Left renal cortex interstitium (tissue), 4 donors: ENCODE data around the gene PIK3AP1. TPM values are rescaled to one million over a fixed set of nuclear protein-coding genes. Genes with fewer than 3 reads are reported as not detected.

Experiments used
- DNase-seq, 4 donors: peaks; one replicate each; pipeline ENCODE4 v3.0.0-alpha.2; 2013; ENCODE audit warnings: low read depth in 4 of 4, low spot score in 2 of 4, missing footprints in 1 of 4
- polyA plus RNA-seq, 4 donors: library from polyadenylated mRNA; unstranded; fragments of 120-200 nt; gene quantifications; one replicate each; pipeline ENCODE4 v1.2.1, GENCODE V29; 2013; ENCODE audit not compliant: insufficient read length in 4 of 4

PIK3AP1 gene
- polyA plus RNA-seq, 4 donors: 3.9 to 5.5 (median 4.6) TPM

DNA sequence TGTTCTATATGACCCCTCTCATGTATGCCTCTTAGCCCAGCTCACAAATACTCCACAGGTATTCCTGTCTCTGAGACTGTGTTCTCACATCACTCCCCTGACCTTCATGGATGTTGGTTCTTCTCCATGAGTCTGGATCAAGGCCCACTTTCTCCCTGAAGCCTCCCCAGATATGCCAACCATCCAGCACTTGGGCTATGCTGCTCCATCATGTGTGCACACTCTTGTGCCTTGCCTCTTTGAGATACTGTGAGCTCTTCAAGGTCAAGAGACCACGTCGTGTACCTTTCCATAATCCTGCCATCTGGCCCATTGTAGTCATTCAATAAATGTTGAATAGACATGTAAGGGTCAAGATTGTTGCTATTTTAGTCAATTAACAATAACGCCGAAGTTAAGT is 103.4 kb downstream of the PIK3AP1 start:
- DNase-seq: no peak

DNA sequence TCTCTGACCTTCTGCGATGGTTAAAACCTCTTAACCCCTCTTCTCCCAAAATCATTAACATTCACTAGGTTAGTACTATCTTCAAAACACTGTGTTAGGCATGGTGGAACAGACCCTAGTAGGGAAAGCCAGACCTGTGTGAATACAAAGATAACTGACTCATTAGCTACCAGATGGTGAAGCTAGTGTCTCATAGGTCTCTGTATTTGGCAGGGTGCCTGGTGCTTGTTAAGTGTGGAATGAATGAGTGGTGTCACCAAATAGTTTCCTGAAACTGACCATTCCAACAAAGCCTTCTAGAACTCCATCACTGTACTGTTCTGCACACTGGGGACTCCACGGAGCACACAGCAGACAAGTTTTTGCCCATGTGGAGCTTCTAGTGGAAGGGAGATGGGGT is 105.8 kb downstream of the PIK3AP1 start:
- DNase-seq: no peak

GRCh38 chr10:96613576-96613975 is 106.7 kb downstream of the PIK3AP1 start:
- no peak for DNase-seq

DNA sequence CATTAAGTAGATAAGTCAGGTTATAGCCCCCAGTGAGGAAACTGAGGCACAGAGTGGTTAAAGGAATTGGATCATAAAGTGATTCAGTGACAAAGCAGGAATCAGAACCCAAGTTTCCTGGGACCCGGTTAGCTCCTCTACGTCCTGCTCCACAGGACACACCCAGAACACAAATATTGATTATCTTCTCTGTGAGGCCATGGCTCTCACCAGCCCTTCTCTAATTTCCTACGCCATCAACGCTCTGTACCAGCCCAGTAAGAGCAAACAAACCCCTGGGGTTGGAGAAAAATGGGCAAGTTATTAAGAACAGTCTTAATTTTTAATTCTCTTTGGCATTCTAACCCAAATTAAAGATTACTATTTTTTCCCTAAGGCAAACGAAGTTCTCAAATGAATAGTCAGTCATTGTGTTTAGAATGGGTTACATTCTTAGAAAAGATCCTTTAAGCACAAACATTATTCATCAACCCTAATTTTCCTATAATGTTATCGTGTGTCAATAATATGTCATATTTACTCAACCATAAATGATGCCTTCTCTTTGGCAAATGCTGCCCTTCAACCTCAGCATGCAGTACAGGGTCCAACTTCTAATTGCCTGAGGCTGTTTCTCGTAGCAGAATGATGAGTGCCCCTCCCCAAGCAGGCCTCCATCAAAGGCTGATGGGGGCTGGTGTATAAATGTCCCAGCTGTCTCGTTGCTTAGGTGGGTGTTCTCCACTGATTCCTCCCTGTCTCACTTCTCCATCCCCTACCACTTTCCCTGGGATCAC is 108.1 kb downstream of the PIK3AP1 start:
- DNase-seq: no peak

GRCh38 chr10:96610817-96611216 is 109.5 kb downstream of the PIK3AP1 start:
- DNase-seq: no peak

DNA sequence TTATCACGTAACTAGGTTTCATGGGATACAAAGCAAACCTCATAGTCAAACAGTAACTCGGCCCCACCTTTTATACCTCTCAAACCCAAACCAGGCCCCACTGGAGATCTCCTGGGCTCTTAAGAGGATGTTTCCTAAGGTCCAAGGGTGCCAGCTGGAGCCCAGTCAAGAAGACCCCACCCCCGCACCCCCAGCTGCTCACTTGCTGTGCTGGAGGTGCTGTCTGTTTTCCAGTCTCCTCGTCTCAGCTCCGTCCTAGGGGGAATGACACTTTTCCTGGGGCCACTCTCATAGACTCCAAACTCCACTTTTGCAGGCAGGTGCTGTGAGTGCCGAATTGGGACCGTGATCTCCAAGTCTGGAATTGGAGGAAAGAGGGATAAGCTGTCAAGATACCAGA is 110.8 kb downstream of the PIK3AP1 start:
- DNase-seq: no peak

GRCh38 chr10:96608805-96609204 is 111.5 kb downstream of the PIK3AP1 start:
- DNase-seq: no peak

GRCh38 chr10:96608262-96608661 is 112.1 kb downstream of the PIK3AP1 start:
- no peak for DNase-seq

DNA sequence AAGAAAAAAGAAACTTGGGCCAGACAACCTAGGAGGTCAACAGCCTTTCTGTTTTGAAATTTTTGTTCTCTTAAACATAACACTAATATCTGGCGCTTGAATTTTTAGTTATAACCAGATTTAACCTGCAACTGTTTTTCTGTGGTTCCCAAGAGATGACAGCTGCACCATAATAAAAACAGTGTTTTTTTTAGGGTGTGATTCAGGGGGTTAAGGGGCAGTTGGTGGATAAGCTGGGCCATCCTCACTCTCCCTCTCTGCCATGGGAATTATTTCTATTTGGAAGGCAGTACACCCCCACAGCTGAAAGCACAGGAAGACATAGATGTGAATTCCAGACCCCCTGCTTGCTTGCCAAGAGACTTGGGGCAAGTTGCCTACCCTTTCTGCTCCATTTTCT is 113.4 kb downstream of the PIK3AP1 start:
- DNase-seq: no peak

- DNase-seq: no peak
Measured at GRCh38 chr10:96606216-96606615, 114.1 kb downstream of the PIK3AP1 start.

- DNase-seq: no peak
Measured at GRCh38 chr10:96600337-96600736, 120.0 kb downstream of the PIK3AP1 start.

- DNase-seq: no peak
Measured at GRCh38 chr10:96598846-96599245, 121.5 kb downstream of the PIK3AP1 start.

DNA sequence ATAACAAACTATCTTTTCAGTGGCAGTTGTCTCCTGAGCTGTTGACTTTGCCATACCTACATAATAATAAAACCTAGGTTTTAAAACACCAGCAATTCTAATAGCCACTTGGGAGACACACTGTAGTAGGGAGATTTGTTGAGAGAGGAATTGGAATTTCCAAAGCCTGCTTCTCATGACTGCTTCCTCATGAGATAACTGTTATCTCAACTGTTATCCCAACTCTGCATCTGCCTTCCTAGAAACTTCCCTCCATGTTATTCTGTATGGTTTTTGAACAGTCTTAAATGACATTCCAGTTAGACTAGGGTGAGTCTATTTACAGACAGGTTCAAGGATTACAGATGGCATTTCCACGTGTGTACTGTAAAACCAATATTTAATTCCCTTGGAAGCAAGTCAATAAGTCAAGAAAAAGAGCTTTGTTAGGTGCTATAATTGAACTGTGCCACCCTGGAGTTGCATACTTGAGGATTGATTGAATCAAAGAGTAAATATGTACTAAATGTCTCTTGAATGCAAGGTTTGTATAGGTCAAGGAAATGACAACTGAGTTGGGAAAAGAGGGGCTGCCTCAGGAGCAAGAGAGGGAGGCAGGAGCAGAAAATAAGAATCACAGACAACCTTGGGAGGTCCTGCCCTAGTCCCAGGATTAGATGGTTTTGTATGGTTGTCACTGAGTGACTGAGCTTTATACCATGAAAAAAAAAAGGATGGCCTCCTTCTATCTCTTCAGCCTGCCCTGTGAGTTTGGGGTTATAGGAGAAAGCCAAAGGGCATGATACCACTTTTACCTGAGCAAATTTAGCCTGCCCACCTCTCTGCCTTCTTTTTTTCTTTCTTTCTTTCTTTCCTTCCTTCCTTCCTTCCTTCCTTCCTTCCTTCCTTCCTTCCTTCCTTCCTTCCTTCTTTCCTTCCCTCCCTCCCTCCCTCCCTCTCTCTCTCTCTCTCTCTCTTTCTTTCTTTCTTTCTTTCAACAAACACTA is 123.6 kb downstream of the PIK3AP1 start:
- no peak for DNase-seq

DNA sequence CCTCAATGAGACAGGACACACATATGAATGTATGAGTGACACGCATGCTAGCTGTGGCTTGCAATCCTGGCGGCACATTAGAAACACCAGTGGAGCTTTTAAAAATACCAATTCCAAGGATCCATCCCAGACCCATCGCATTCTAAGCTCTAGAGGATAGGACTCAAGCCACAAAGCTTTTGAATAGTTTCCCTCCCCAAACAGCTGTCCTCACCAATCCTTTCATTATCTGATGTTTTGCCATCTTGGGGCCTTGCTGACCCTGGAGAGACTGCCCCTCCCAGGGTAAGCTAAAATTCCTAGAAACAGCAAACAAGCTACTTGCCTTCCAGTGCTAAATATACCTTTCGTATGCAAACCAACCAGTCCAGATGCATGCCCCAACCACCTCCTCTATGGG is 124.6 kb downstream of the PIK3AP1 start:
- DNase-seq: no peak

DNA sequence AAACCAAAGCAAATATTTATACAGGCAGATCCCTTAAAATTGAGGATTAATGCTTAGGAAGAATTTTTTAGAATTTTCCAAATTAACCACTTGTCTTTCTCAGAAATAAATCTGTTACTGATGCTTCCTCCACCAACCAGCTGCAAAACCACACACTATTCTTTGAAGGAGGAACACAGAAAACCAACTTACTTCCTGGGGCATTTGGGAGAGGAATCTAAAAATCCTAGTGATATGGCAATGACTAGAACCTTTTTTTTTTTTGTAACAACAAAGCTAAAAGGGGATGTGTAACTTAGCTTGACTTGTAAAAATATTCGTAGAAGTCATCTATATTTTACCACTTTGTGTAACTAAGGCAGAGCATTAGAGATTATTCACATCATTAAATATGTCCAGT is 128.4 kb downstream of the PIK3AP1 start:
- DNase-seq: no peak

GRCh38 chr10:96588616-96589419 is 131.5 kb downstream of the PIK3AP1 start:
- DNase-seq: no peak

DNA sequence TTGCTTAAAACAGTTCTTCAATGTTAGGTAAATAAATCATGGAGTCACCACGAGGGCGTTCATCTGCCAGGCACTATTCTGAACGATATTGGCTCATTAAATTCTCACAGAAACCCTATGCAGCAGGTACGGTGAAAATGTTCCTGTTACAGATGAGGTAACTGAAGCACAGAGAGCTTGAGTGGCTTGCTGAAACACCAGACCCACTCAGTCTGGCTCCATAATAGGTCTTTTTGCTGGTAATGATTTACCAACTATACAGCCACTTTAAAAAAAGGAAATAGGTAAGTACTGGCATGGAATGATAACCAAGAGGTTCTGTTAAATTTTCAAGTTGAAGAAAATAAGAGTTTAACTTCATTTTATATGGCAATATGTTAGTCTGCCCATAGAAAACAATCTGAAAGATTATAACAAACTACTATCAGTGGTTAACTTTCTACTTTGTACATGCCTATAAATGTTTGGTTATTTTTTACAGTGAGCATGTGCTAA is 132.2 kb downstream of the PIK3AP1 start:
- DNase-seq: peak in 1 of 4 donors; percentile 24

- peak; percentile 40 to 58 (median 50) for DNase-seq
Measured at GRCh38 chr10:96587264-96588059, 132.9 kb downstream of the PIK3AP1 start.

GRCh38 chr10:96586419-96587263 is 133.7 kb downstream of the PIK3AP1 start, which contains the start of gene TM9SF3:
Gene TM9SF3 (minus strand): TSS chr10:96587012. CDS start chr10:96586835, 177 bp downstream.
- DNase-seq: peak; percentile 34 to 80 (median 66)
